Immature natural killer cell (primary cell): ENCODE measurements around the gene MRPL37. TPM values are rescaled to one million over a fixed set of nuclear protein-coding genes. Genes with fewer than 3 reads are reported as not detected.

Experiments
- DNase-seq, 3 donors: peaks; one replicate each; pipeline ENCODE4 v3.0.0; 2022; ENCODE audit warnings: mixed read lengths in 1 of 3
- H3K27ac Mint-ChIP-seq, 6 donors: one replicate each; pipeline ENCODE4 v1.8.0; 2020; ENCODE audit warnings: mixed read lengths in 6 of 6, mild to moderate bottlenecking in 5 of 6, inconsistent platforms in 4 of 6, moderate library complexity in 3 of 6
- H3K27me3 Mint-ChIP-seq, 3 donors: one replicate each; pipeline ENCODE4 v1.8.0; 2020 to 2021; ENCODE audit warnings: low read depth in 3 of 3, mild to moderate bottlenecking in 3 of 3, mixed read lengths in 3 of 3, moderate library complexity in 3 of 3, inconsistent platforms in 1 of 3
- H3K36me3 Mint-ChIP-seq, 3 donors: one replicate each; pipeline ENCODE4 v1.8.0; 2020; ENCODE audit warnings: mixed read lengths in 3 of 3, inconsistent platforms in 2 of 3, mild to moderate bottlenecking in 2 of 3
- H3K4me1 Mint-ChIP-seq, 2 donors: one replicate each; pipeline ENCODE4 v1.8.0; 2020; ENCODE audit warnings: inconsistent platforms in 2 of 2, mild to moderate bottlenecking in 2 of 2, mixed read lengths in 2 of 2, moderate library complexity in 1 of 2
- H3K4me3 Mint-ChIP-seq, 5 donors: one replicate each; pipeline ENCODE4 v1.8.0; 2020; ENCODE audit warnings: mild to moderate bottlenecking in 5 of 5, mixed read lengths in 5 of 5, inconsistent platforms in 3 of 5, moderate library complexity in 3 of 5
- H3K9me3 Mint-ChIP-seq, 6 donors: one replicate each; pipeline ENCODE4 v1.8.0; 2020; ENCODE audit warnings: mild to moderate bottlenecking in 6 of 6, mixed read lengths in 6 of 6, inconsistent platforms in 4 of 6, moderate library complexity in 3 of 6
- polyA plus RNA-seq, 3 donors: library from polyadenylated mRNA; unstranded; fragments of 300-500 nt; fragmentation: Illumina TruSeq; gene quantifications; one replicate each; pipeline ENCODE4 v1.2.3, GENCODE V29; 2021

MRPL37 gene
- polyA plus RNA-seq, 3 donors from 2014 or later, result 47.4 to 77.5 (median 52.3) TPM

DNA sequence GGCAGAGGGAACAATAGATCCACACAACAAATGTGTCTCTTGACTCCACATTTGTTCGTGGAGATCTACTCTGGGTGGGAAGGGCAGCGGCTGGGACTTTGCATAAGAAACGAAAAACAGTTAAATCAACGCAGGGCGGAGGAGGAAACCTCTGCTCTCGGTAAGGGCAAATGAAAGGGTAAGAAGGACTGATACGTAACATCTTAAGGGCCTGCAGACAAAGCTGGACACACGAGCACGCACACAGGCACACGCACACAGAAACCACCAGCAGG, 57.3 kb downstream of the MRPL37 start:
- no peak for DNase-seq
- Mint-ChIP-seq H3K4me1 (peaks cover 52 to 72% of the 10 kb centered on the region in 2 donors), H3K27ac (peak overlapping the region in 4 of 6 donors; percentile 3 to 37 (median 14)), H3K4me3 (no peak overlapping the region), H3K9me3 (no peaks in the 10 kb centered on the region), H3K27me3 (peaks cover 0 to 13% (median 4%) of the 10 kb centered on the region in 3 donors), H3K36me3 (peaks cover 0 to 9% (median 3%) of the 10 kb centered on the region in 3 donors)

DNA sequence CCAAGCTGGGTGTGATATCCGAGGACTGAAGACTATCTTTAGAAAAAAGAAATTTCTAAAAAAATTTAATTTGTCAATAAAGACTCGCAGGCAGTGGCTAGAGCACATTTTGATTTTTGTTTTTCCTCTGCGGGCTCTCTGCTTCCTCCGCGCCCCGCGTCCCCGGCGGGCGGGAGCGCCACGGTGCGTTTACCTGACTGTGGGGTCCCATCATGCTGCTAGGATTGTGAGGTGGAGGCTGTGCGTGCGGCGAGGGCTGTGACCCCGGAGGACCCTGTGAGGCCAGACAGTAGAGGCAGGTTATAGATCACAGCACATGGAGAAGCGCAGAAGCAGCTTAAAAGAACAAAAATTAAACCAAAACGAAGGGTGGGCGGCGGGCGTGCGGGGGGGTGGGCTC, 57.9 kb downstream of the MRPL37 start:
- H3K27me3 Mint-ChIP-seq, result peaks cover 0 to 11% (median 3%) of the 10 kb centered on the region in 3 donors
- peaks cover 48 to 69% of the 10 kb centered on the region in 2 donors for H3K4me1 Mint-ChIP-seq
- no peaks in the 10 kb centered on the region for H3K9me3 Mint-ChIP-seq
- peaks cover 0 to 9% (median 3%) of the 10 kb centered on the region in 3 donors for H3K36me3 Mint-ChIP-seq
- DNase-seq, result no peak
- no peak overlapping the region for H3K4me3 Mint-ChIP-seq
- no peak overlapping the region for H3K27ac Mint-ChIP-seq

DNA sequence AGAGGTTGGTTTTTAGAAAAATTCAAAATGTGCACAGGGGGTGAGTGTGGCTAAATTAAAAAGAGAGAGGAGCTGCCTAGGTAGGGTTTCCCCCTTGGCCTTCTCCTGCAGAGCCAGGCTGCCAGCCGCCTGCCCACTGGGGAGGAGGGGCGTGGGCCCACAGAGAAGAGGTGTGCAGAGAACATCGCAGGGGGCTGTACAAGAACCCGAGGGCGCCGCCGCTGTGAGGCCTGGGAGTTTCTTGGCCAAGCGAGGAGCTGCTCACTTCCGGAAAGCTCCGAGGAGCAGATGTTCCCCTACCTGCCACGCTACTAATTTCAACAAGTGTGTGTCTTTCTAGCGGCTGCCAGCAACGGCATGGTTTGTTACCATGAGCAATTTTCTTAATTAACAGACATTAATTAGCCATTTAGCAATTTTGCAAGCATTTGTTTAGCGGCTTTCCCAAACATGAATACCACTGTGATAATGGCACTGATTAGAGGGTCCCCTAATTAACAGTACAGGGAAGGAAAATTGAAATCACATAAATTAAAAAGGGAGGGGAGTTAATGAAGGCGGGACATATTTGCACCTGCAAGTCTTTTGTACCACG, 59.7 kb downstream of the MRPL37 start:
- peak overlapping the region in 5 of 6 donors; percentile 30 to 59 (median 48) for H3K27ac Mint-ChIP-seq
- H3K4me1 Mint-ChIP-seq, result peaks cover 44 to 65% of the 10 kb centered on the region in 2 donors
- peaks cover 0 to 9% (median 0%) of the 10 kb centered on the region in 3 donors for H3K36me3 Mint-ChIP-seq
- no peak for DNase-seq
- peaks cover 4 to 11% (median 4%) of the 10 kb centered on the region in 3 donors for H3K27me3 Mint-ChIP-seq
- no peaks in the 10 kb centered on the region for H3K9me3 Mint-ChIP-seq
- H3K4me3 Mint-ChIP-seq, result no peak overlapping the region

GRCh38 chr1:54260810-54261209, 60.8 kb downstream of the MRPL37 start:
- Mint-ChIP-seq H3K36me3 (peaks cover 0 to 9% (median 0%) of the 10 kb centered on the region in 3 donors), H3K4me3 (no peak overlapping the region), H3K4me1 (peaks cover 56 to 77% of the 10 kb centered on the region in 2 donors), H3K9me3 (no peaks in the 10 kb centered on the region), H3K27ac (peak overlapping the region in 1 of 6 donors; percentile 36), H3K27me3 (peaks cover 4 to 10% (median 4%) of the 10 kb centered on the region in 3 donors)
- no peak for DNase-seq

- no peak overlapping the region for H3K4me3 Mint-ChIP-seq
- H3K27me3 Mint-ChIP-seq, result peaks cover 4 to 8% (median 6%) of the 10 kb centered on the region in 3 donors
- peaks cover 0 to 3% (median 0%) of the 10 kb centered on the region in 3 donors for H3K36me3 Mint-ChIP-seq
- peaks cover 63 to 88% of the 10 kb centered on the region in 2 donors for H3K4me1 Mint-ChIP-seq
- no peaks in the 10 kb centered on the region for H3K9me3 Mint-ChIP-seq
- H3K27ac Mint-ChIP-seq, result peak overlapping the region in 5 of 6 donors; percentile 26 to 49 (median 36)
- DNase-seq, result no peak
Observed at GRCh38 chr1:54262244-54262643, 62.3 kb downstream of the MRPL37 start.

GRCh38 chr1:54263601-54264226, 63.7 kb downstream of the MRPL37 start:
- peaks cover 4 to 7% (median 5%) of the 10 kb centered on the region in 3 donors for H3K27me3 Mint-ChIP-seq
- peak overlapping the region; percentile 60 to 85 (median 68) for H3K27ac Mint-ChIP-seq
- peak overlapping the region in 1 of 5 donors; percentile 33 for H3K4me3 Mint-ChIP-seq
- H3K36me3 Mint-ChIP-seq, result no peaks in the 10 kb centered on the region
- no peaks in the 10 kb centered on the region for H3K9me3 Mint-ChIP-seq
- DNase-seq, result no peak
- H3K4me1 Mint-ChIP-seq, result peaks cover 71 to 88% of the 10 kb centered on the region in 2 donors

- Mint-ChIP-seq H3K27me3 (peaks cover 4 to 10% (median 5%) of the 10 kb centered on the region in 3 donors), H3K36me3 (no peaks in the 10 kb centered on the region), H3K4me1 (peaks cover 81 to 89% of the 10 kb centered on the region in 2 donors), H3K4me3 (peak overlapping the region in 1 of 5 donors; percentile 8), H3K27ac (peak overlapping the region in 4 of 6 donors; percentile 0 to 81 (median 38)), H3K9me3 (no peaks in the 10 kb centered on the region)
- no peak for DNase-seq
Observed at GRCh38 chr1:54265126-54265525, 65.2 kb downstream of the MRPL37 start.

- Mint-ChIP-seq H3K27ac (peak overlapping the region in 2 of 6 donors; percentile 20 to 68), H3K27me3 (peaks cover 4 to 13% (median 5%) of the 10 kb centered on the region in 3 donors), H3K4me1 (peaks cover 84 to 89% of the 10 kb centered on the region in 2 donors), H3K9me3 (no peaks in the 10 kb centered on the region), H3K36me3 (no peaks in the 10 kb centered on the region), H3K4me3 (no peak overlapping the region)
- no peak for DNase-seq
Observed at GRCh38 chr1:54265659-54266058, 65.7 kb downstream of the MRPL37 start.

GRCh38 chr1:54266195-54266594, 66.2 kb downstream of the MRPL37 start:
- Mint-ChIP-seq H3K4me1 (peaks cover 82 to 85% of the 10 kb centered on the region in 2 donors), H3K27ac (peak overlapping the region in 2 of 6 donors; percentile 40 to 43), H3K4me3 (no peak overlapping the region), H3K27me3 (peaks cover 4 to 13% (median 5%) of the 10 kb centered on the region in 3 donors), H3K36me3 (no peaks in the 10 kb centered on the region), H3K9me3 (no peaks in the 10 kb centered on the region)
- no peak for DNase-seq

- H3K27me3 Mint-ChIP-seq, result peaks cover 4 to 12% (median 5%) of the 10 kb centered on the region in 3 donors
- peaks cover 79 to 85% of the 10 kb centered on the region in 2 donors for H3K4me1 Mint-ChIP-seq
- DNase-seq, result no peak
- H3K27ac Mint-ChIP-seq, result peak overlapping the region in 3 of 6 donors; percentile 3 to 64 (median 61)
- no peaks in the 10 kb centered on the region for H3K36me3 Mint-ChIP-seq
- no peak overlapping the region for H3K4me3 Mint-ChIP-seq
- H3K9me3 Mint-ChIP-seq, result no peaks in the 10 kb centered on the region
Observed at GRCh38 chr1:54266908-54267307, 66.9 kb downstream of the MRPL37 start.

Other genes starting within 250 kb of the MRPL37 start
- gene LDLRAD1, start 182.0 kb upstream of the MRPL37 start, polyA plus RNA-seq, result not detected
- 100 to 1,000 TPM; 633 to 969 (median 938) TPM for gene TMEM59, start 147.0 kb upstream of the MRPL37 start, polyA plus RNA-seq
- gene TCEANC2, start 146.6 kb upstream of the MRPL37 start, polyA plus RNA-seq, result 1 to 10 TPM; 3.3 to 6.3 (median 3.9) TPM
- gene CDCP2, start 47.2 kb upstream of the MRPL37 start, polyA plus RNA-seq, result not detected
- 1 to 10 TPM; 1.5 to 3.6 (median 3.3) TPM for gene CYB5RL, start 137 bp upstream of the MRPL37 start, polyA plus RNA-seq
- gene SSBP3, start 206.2 kb downstream of the MRPL37 start, polyA plus RNA-seq, result 10 to 100 TPM; 19.8 to 30.1 (median 21.1) TPM